Nephron progenitor cell (in vitro differentiated cells): ENCODE data around the gene HMOX2.

Experiments
- DNase-seq: peaks from one replicate; pipeline ENCODE4 v3.0.0; 2021
- H3K27ac Mint-ChIP-seq: 2 replicates; pipeline ENCODE4 v1.8.0; 2021; ENCODE audit warnings: mild to moderate bottlenecking, moderate library complexity, mixed read lengths
- H3K27me3 Mint-ChIP-seq: 2 replicates; pipeline ENCODE4 v1.8.0; 2021; ENCODE audit warnings: mild to moderate bottlenecking, low read depth, mixed read lengths; ENCODE audit not compliant: poor library complexity
- H3K36me3 Mint-ChIP-seq: 2 replicates; pipeline ENCODE4 v1.8.0; 2021; ENCODE audit warnings: low read depth, mixed read lengths
- H3K4me1 Mint-ChIP-seq: 2 replicates; pipeline ENCODE4 v1.8.0; 2021; ENCODE audit warnings: mixed read lengths
- H3K4me3 Mint-ChIP-seq: 2 replicates; pipeline ENCODE4 v1.8.0; 2021; ENCODE audit warnings: mild to moderate bottlenecking, moderate library complexity, mixed read lengths
- H3K9me3 Mint-ChIP-seq: 2 replicates; pipeline ENCODE4 v1.8.0; 2021; ENCODE audit warnings: mild to moderate bottlenecking, moderate library complexity, mixed read lengths
- CTCF ChIP-seq: fragments of 200-600 bp; sonication (generic); IDR thresholded peaks from 2 replicates; pipeline ENCODE4 v1.5.0; 2021; ENCODE audit warnings: antibody characterized with exemption

The HMOX2 gene

GRCh38 chr16:4519274-4520058 is 43.3 kb downstream of the HMOX2 start:
- no peak for DNase-seq
- no peak overlapping the region for H3K4me3 Mint-ChIP-seq
- H3K27me3 Mint-ChIP-seq = peaks cover 2% of the 10 kb centered on the region
- H3K27ac Mint-ChIP-seq = no peak overlapping the region
- H3K36me3 Mint-ChIP-seq = peaks cover 12% of the 10 kb centered on the region
- TF ChIP-seq CTCF = no peak
- H3K9me3 Mint-ChIP-seq = no peaks in the 10 kb centered on the region
- peaks cover 32% of the 10 kb centered on the region for H3K4me1 Mint-ChIP-seq

- H3K4me1 Mint-ChIP-seq = peaks cover 40% of the 10 kb centered on the region
- TF ChIP-seq CTCF = no peak
- H3K4me3 Mint-ChIP-seq = no peak overlapping the region
- H3K27ac Mint-ChIP-seq = peak overlapping the region; percentile 88
- peaks cover 2% of the 10 kb centered on the region for H3K27me3 Mint-ChIP-seq
- H3K36me3 Mint-ChIP-seq = peaks cover 17% of the 10 kb centered on the region
- no peaks in the 10 kb centered on the region for H3K9me3 Mint-ChIP-seq
- no peak for DNase-seq
Measured at GRCh38 chr16:4520913-4521312, 44.7 kb downstream of the HMOX2 start.

GRCh38 chr16:4522051-4522581 is 45.9 kb downstream of the HMOX2 start:
- peaks cover 42% of the 10 kb centered on the region for H3K4me1 Mint-ChIP-seq
- H3K4me3 Mint-ChIP-seq = no peak overlapping the region
- peak overlapping the region; percentile 94 for H3K27ac Mint-ChIP-seq
- DNase-seq = no peak
- H3K27me3 Mint-ChIP-seq = no peaks in the 10 kb centered on the region
- no peaks in the 10 kb centered on the region for H3K9me3 Mint-ChIP-seq
- no peak for TF ChIP-seq CTCF
- H3K36me3 Mint-ChIP-seq = peaks cover 17% of the 10 kb centered on the region

GRCh38 chr16:4523686-4524085 is 47.5 kb downstream of the HMOX2 start:
- no peaks in the 10 kb centered on the region for H3K27me3 Mint-ChIP-seq

GRCh38 chr16:4524571-4524970 is 48.4 kb downstream of the HMOX2 start:
- DNase-seq = no peak
- Mint-ChIP-seq H3K36me3 (peaks cover 17% of the 10 kb centered on the region), H3K4me1 (peaks cover 54% of the 10 kb centered on the region), H3K27me3 (no peaks in the 10 kb centered on the region), H3K9me3 (no peaks in the 10 kb centered on the region), H3K4me3 (no peak overlapping the region), H3K27ac (no peak overlapping the region)
- TF ChIP-seq CTCF = no peak

More at GRCh38 chr16:4523686-4524085, 47.5 kb downstream of the HMOX2 start:
- DNase-seq = no peak
- no peak for TF ChIP-seq CTCF
- Mint-ChIP-seq H3K9me3 (no peaks in the 10 kb centered on the region), H3K4me1 (peaks cover 46% of the 10 kb centered on the region), H3K27ac (no peak overlapping the region), H3K36me3 (peaks cover 17% of the 10 kb centered on the region), H3K4me3 (no peak overlapping the region)

- Mint-ChIP-seq H3K36me3 (peaks cover 17% of the 10 kb centered on the region), H3K27ac (peak overlapping the region; percentile 18), H3K4me1 (peaks cover 59% of the 10 kb centered on the region), H3K27me3 (no peaks in the 10 kb centered on the region), H3K9me3 (no peaks in the 10 kb centered on the region), H3K4me3 (no peak overlapping the region)
- DNase-seq = no peak
- no peak for TF ChIP-seq CTCF
Measured at GRCh38 chr16:4525069-4525468, 48.9 kb downstream of the HMOX2 start.
